HEK293T (cell line): ENCODE data around the gene MPV17L.
"Not testable (repeated sequence)": the region's sequence is repeated elsewhere in the genome, so short reads cannot be mapped to it uniquely, and the experiment has no call there.

Experiments used
- ELF4 ChIP-seq: fragments of 450-650 bp; IDR thresholded peaks from 2 replicates; pipeline ENCODE4 v1.6.1; 2017; ENCODE audit warnings: antibody characterized with exemption
- FOXK2 ChIP-seq: fragments of 450-650 bp; IDR thresholded peaks from 2 replicates; pipeline ENCODE4 v1.6.1; 2016; ENCODE audit warnings: mild to moderate bottlenecking
- FOXM1 ChIP-seq: fragments of 450-650 bp; IDR thresholded peaks from 2 replicates; pipeline ENCODE4 v1.6.1; 2017; ENCODE audit warnings: mild to moderate bottlenecking, borderline replicate concordance
- TF ChIP-seq, protein P1 (sequence below): fragments of 450-650 bp; IDR thresholded peaks from 2 replicates; pipeline ENCODE4 v1.6.1; 2016

DNA sequence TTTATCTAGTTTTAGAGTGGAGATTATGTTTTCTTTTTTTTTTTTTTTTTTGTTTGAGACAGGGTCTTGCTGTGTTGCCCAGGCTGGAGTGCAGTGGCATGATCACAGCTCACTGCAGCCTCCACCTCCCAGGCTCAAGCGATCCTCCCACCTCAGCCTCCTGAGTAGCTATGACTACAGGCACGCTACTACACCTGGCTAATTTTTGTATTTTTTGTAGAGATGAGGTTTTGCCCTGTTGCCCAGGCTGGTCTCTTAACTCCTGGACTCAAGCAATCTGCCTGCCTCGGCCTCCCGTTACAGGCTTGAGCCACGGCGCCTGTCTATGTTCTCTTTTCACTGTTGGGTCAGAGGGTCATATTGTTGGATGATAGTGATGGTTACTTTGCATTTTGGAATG lies 4.8 kb downstream of the MPV17L start:
- TF ChIP-seq FOXM1, FOXK2, ELF4: not testable (repeated sequence)
- TF ChIP-seq, protein P1, sequence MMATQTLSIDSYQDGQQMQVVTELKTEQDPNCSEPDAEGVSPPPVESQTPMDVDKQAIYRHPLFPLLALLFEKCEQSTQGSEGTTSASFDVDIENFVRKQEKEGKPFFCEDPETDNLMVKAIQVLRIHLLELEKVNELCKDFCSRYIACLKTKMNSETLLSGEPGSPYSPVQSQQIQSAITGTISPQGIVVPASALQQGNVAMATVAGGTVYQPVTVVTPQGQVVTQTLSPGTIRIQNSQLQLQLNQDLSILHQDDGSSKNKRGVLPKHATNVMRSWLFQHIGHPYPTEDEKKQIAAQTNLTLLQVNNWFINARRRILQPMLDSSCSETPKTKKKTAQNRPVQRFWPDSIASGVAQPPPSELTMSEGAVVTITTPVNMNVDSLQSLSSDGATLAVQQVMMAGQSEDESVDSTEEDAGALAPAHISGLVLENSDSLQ = not testable (repeated sequence)
